ENCODE data around the gene MMP2. TPM values are rescaled to one million over a fixed set of nuclear protein-coding genes. Genes with fewer than 3 reads are reported as not detected.

Gene MMP2
- 100 to 1,000 TPM in 3 of 4 donors, 10 to 100 TPM in 1; 86.8 to 207 (median 155) TPM for total RNA-seq
- 43.5 TPM for polyA plus RNA-seq
- long read RNA-seq, donor 1, transcript MMP2-201 (13 exons, 3,741 nt) = major isoform, 403 of 462 reads
- long read RNA-seq, donor 1, partial matches to known transcripts = 44 of 462 reads
- long read RNA-seq, donor 1, other reads (novel, unspliced or antisense) = 15 of 462 reads
- long read RNA-seq, donor 2, transcript MMP2-201 (13 exons, 3,741 nt) = major isoform, 174 of 190 reads
- long read RNA-seq, donor 2, partial matches to known transcripts = 7 of 190 reads
- long read RNA-seq, donor 2, other reads (novel, unspliced or antisense) = 9 of 190 reads
- long read RNA-seq, donor 3, transcript MMP2-201 (13 exons, 3,741 nt) = major isoform, 132 of 189 reads
- long read RNA-seq, donor 3, partial matches to known transcripts = 54 of 189 reads
- long read RNA-seq, donor 3, other reads (novel, unspliced or antisense) = 3 of 189 reads
- long read RNA-seq, donor 4, transcript MMP2-201 (13 exons, 3,741 nt) = major isoform, 115 of 124 reads
- long read RNA-seq, donor 4, partial matches to known transcripts = 7 of 124 reads
- long read RNA-seq, donor 4, other reads (novel, unspliced or antisense) = 1 of 124 reads

DNA sequence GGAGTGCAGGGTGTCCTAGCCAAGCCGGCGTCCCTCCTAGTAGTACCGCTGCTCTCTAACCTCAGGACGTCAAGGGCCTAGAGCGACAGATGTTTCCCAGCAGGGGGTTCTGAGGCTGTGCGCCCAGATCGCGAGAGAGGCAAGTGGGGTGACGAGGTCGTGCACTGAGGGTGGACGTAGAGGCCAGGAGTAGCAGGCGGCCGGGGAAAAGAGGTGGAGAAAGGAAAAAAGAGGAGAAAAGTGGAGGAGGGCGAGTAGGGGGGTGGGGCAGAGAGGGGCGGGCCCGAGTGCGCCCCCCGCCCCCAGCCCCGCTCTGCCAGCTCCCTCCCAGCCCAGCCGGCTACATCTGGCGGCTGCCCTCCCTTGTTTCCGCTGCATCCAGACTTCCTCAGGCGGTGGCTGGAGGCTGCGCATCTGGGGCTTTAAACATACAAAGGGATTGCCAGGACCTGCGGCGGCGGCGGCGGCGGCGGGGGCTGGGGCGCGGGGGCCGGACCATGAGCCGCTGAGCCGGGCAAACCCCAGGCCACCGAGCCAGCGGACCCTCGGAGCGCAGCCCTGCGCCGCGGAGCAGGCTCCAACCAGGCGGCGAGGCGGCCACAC lies at the start of gene MMP2:
Gene MMP2 (plus strand): TSS at position 372 of the 603 bp plus-strand sequence. CDS start 282 bp downstream, outside the sequence.
- no peaks in the 10 kb centered on the region for H3K27me3 ChIP-seq (ENCODE audit: control insufficient read depth, insufficient read depth)
- WGBS = 2% methylated on average over 46 of the region's 46 CpGs
- intact Hi-C loops (cut with DNase I) = no loop called here
- DNase-seq (peak; percentile 81 to 94 (median 91)), ATAC-seq (peak; percentile 75 to 79)
- peak within 1 kb of the TSS; percentile 49 for H3K27ac ChIP-seq (ENCODE audit: low read length)
- H3K4me3 ChIP-seq (ENCODE audit: low read length) = peak within 1 kb of the TSS; percentile 40
- peaks cover 2% of the 10 kb centered on the region for H3K4me1 ChIP-seq (ENCODE audit: control insufficient read depth, insufficient read depth, low read length)
- no peaks in the 10 kb centered on the region for H3K9me3 ChIP-seq (ENCODE audit: control insufficient read depth, low read length)

DNA sequence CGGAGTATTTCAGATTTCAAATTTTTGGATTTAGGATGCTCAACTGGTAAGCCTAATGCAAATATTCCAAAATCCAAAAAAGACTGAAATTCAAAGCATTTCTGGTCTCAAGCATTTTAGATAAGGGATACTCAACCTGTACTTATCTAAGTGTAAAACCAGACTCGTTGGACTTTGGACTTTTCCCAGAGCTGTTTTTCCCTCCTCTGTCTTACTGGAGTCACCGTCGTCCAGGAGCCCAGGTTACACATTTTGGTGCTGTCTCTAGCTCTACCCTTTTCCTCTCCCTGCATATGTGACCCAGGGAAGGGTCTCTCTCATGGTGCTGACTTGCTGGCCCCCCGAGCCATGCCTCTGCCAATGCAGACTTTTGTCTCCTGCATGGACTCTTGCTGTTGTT lies 46.0 kb upstream of the MMP2 start:
- Histone ChIP-seq H3K27me3 (ENCODE audit: control insufficient read depth, insufficient read depth) (no peaks in the 10 kb centered on the region), H3K4me3 (ENCODE audit: low read length) (no peak overlapping the region), H3K4me1 (ENCODE audit: control insufficient read depth, insufficient read depth, low read length) (no peaks in the 10 kb centered on the region), H3K9me3 (ENCODE audit: control insufficient read depth, low read length) (no peaks in the 10 kb centered on the region), H3K27ac (ENCODE audit: low read length) (no peak overlapping the region)
- 67% methylated on average over 5 of the region's 5 CpGs for WGBS
- DNase-seq (no peak), ATAC-seq (no peak)
- intact Hi-C loops (cut with DNase I) = no loop called here

DNA sequence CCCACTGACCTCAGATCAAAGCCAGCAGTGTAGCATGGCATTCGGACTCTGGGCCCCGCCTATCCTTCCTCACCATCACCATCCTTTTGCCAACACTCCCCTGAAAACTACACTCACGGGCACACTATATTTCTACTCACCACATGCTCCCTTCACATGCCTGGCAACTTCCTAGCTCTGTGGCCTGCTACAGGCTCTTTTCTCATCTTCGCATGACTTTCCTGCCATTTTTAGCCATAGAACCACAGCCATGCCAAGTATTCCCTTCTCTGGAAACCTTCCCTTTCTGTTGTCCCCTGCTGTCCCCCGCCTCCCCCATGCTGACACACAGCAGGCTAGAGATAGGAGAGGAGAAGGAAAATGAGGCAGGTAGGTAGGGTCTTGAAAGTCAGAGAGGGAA lies 45.5 kb upstream of the MMP2 start:
- WGBS = 76% methylated on average over 5 of the region's 5 CpGs
- Histone ChIP-seq H3K4me1 (ENCODE audit: control insufficient read depth, insufficient read depth, low read length) (no peaks in the 10 kb centered on the region), H3K4me3 (ENCODE audit: low read length) (no peak overlapping the region), H3K27me3 (ENCODE audit: control insufficient read depth, insufficient read depth) (no peaks in the 10 kb centered on the region), H3K9me3 (ENCODE audit: control insufficient read depth, low read length) (no peaks in the 10 kb centered on the region), H3K27ac (ENCODE audit: low read length) (no peak overlapping the region)
- ATAC-seq (no peak), DNase-seq (no peak)
- intact Hi-C loops (cut with DNase I) = no loop called here

DNA sequence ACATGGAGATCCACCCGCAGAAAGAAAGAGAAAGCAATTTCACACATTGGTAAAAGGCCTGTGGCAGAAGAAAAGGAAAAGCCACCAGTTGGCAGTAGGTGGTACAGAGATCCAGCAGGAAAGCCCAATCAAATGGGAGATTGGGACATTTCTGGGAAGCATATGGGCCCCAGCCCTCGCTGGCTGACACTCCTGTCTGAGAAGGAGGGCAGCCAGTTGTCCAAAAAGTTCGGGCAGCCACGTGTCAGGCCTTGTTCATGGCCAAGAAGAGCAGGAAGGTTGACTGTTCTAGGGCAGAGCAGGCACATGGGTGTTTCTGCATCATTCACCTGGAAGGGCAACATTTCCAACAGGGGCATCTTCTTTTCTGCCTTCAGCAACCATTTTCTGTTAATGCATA lies 45.0 kb upstream of the MMP2 start:
- no peak overlapping the region for H3K27ac ChIP-seq (ENCODE audit: low read length)
- H3K27me3 ChIP-seq (ENCODE audit: control insufficient read depth, insufficient read depth) = no peaks in the 10 kb centered on the region
- no peak overlapping the region for H3K4me3 ChIP-seq (ENCODE audit: low read length)
- H3K9me3 ChIP-seq (ENCODE audit: control insufficient read depth, low read length) = no peaks in the 10 kb centered on the region
- 48% methylated on average over 4 of the region's 4 CpGs for WGBS
- H3K4me1 ChIP-seq (ENCODE audit: control insufficient read depth, insufficient read depth, low read length) = no peaks in the 10 kb centered on the region
- intact Hi-C loops (cut with DNase I) = no loop called here
- DNase-seq (no peak), ATAC-seq (no peak)

GRCh38 chr16:55435387-55435786 lies 43.6 kb upstream of the MMP2 start:
- intact Hi-C loops (cut with DNase I) = no loop called here
- DNase-seq = no peak
- WGBS = 45% methylated on average over 5 of the region's 5 CpGs
- no peak overlapping the region for H3K27ac ChIP-seq (ENCODE audit: low read length)
- no peak for ATAC-seq
- H3K4me3 ChIP-seq (ENCODE audit: low read length) = no peak overlapping the region
- no peaks in the 10 kb centered on the region for H3K27me3 ChIP-seq (ENCODE audit: control insufficient read depth, insufficient read depth)
- H3K9me3 ChIP-seq (ENCODE audit: control insufficient read depth, low read length) = no peaks in the 10 kb centered on the region
- no peaks in the 10 kb centered on the region for H3K4me1 ChIP-seq (ENCODE audit: control insufficient read depth, insufficient read depth, low read length)

GRCh38 chr16:55436587-55436986 lies 42.4 kb upstream of the MMP2 start:
- no peak overlapping the region for H3K27ac ChIP-seq (ENCODE audit: low read length)
- no peak for ATAC-seq

DNA sequence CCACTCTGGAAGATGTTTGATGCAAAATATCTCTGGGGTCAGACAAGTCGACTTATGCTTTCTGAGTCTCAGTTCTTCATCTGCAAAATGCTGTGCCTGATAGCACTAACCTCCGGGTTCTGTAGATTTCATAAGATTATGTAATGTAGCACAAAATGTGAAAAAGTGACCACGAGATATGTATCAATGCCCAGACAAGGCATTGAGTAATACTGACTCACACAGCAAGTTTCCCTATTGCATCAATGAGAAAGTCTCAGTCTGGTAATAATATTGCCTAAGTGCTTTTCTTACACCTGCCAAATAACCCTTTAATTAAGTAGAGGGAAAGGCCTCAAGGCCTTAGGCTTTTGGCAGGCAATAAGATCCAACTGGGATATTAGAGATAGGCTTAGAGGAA lies 41.4 kb upstream of the MMP2 start:
- Histone ChIP-seq H3K27ac (ENCODE audit: low read length) (no peak overlapping the region), H3K27me3 (ENCODE audit: control insufficient read depth, insufficient read depth) (no peaks in the 10 kb centered on the region), H3K9me3 (ENCODE audit: control insufficient read depth, low read length) (no peaks in the 10 kb centered on the region), H3K4me1 (ENCODE audit: control insufficient read depth, insufficient read depth, low read length) (no peaks in the 10 kb centered on the region), H3K4me3 (ENCODE audit: low read length) (no peak overlapping the region)
- no peak for DNase-seq
- intact Hi-C loops (cut with DNase I) = no loop called here
- WGBS = 66% methylated on average over 3 of the region's 3 CpGs
- peak in 1 of 2 donors; percentile 52 for ATAC-seq

More at GRCh38 chr16:55436587-55436986, 42.4 kb upstream of the MMP2 start:
- Histone ChIP-seq H3K4me3 (ENCODE audit: low read length) (no peak overlapping the region), H3K27me3 (ENCODE audit: control insufficient read depth, insufficient read depth) (no peaks in the 10 kb centered on the region), H3K9me3 (ENCODE audit: control insufficient read depth, low read length) (no peaks in the 10 kb centered on the region), H3K4me1 (ENCODE audit: control insufficient read depth, insufficient read depth, low read length) (no peaks in the 10 kb centered on the region)
- no peak for DNase-seq
- intact Hi-C loops (cut with DNase I) = no loop called here
- WGBS = 83% methylated on average over 3 of the region's 3 CpGs

DNA sequence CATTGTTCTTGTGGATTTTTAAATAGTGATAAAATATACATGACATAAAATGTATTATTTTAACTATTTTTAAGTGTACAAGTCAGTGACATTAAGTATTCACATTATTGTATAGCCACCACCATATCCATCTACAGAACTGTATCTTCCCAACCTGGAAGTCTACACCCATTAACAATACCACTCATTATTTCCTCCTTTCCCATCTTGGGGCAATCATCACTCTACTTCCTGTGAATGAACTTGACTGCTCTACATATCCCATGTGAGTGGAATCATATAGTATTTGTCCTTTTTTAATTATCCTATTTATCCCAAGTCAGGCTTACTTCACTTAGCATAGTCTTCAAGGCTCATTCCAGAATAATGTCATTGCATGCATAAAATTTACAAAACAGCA lies 40.7 kb upstream of the MMP2 start:
- intact Hi-C loops (cut with DNase I) = no loop called here
- Histone ChIP-seq H3K27me3 (ENCODE audit: control insufficient read depth, insufficient read depth) (no peaks in the 10 kb centered on the region), H3K27ac (ENCODE audit: low read length) (no peak overlapping the region), H3K4me1 (ENCODE audit: control insufficient read depth, insufficient read depth, low read length) (no peaks in the 10 kb centered on the region), H3K9me3 (ENCODE audit: control insufficient read depth, low read length) (no peaks in the 10 kb centered on the region), H3K4me3 (ENCODE audit: low read length) (no peak overlapping the region)
- DNase-seq (no peak), ATAC-seq (no peak)

DNA sequence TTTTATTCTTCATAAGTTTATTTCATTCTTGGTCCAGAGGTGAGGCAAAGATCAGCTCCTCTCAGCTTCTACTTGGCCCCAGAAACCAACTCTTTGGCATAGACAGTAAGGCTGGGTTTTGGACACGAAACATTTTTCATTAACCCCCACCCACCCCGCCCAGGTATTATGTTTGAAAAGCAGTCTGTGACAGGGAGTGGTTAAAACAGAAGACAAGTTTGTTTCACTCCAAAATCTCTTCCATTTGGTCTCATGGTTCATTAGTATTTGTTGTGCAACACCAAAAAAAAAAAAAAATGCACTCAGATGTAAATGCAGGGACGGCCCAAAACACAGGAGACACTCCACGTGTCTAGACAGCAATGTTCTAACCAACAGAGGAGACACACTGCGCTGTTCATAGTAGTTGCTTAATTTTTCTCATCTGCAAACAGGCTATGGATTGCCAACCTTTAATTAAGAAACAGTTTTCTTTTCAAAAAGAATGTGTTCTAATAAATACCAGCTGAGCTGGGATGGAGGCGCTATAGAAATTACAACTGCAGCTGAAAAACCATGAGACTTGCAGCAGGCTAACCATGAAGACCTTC lies 39.8 kb upstream of the MMP2 start:
- ATAC-seq = no peak
- WGBS = 87% methylated on average over 6 of the region's 6 CpGs

GRCh38 chr16:55443434-55444346 lies 35.3 kb upstream of the MMP2 start:
- Histone ChIP-seq H3K9me3 (ENCODE audit: control insufficient read depth, low read length) (no peaks in the 10 kb centered on the region), H3K27me3 (ENCODE audit: control insufficient read depth, insufficient read depth) (no peaks in the 10 kb centered on the region), H3K27ac (ENCODE audit: low read length) (no peak overlapping the region), H3K4me1 (ENCODE audit: control insufficient read depth, insufficient read depth, low read length) (no peaks in the 10 kb centered on the region), H3K4me3 (ENCODE audit: low read length) (no peak overlapping the region)
- intact Hi-C loops (cut with DNase I) = no loop called here
- no peak for ATAC-seq
- WGBS = 50% methylated on average over 11 of the region's 11 CpGs
- DNase-seq = no peak

More for the DNA sequence above, 39.8 kb upstream of the MMP2 start:
- no peak overlapping the region for H3K27ac ChIP-seq (ENCODE audit: low read length)
- no peaks in the 10 kb centered on the region for H3K4me1 ChIP-seq (ENCODE audit: control insufficient read depth, insufficient read depth, low read length)
- intact Hi-C loops (cut with DNase I) = no loop called here
- H3K9me3 ChIP-seq (ENCODE audit: control insufficient read depth, low read length) = no peaks in the 10 kb centered on the region
- no peaks in the 10 kb centered on the region for H3K27me3 ChIP-seq (ENCODE audit: control insufficient read depth, insufficient read depth)
- no peak overlapping the region for H3K4me3 ChIP-seq (ENCODE audit: low read length)
- no peak for DNase-seq

All from right cardiac atrium (tissue), 5 donors.